GM08714 (cell line): Measurements from ENCODE around the gene EXOC4.
"Not testable (repeated sequence)": the region's sequence is repeated elsewhere in the genome, so short reads cannot be mapped to it uniquely, and the experiment has no call there.

Experiments
- H3K4me3 ChIP-seq: fragments of 200-500 bp; sonication (Bioruptor generic); 2 replicates; pipeline ENCODE4 v1.5.1; 2014; ENCODE audit warnings: mild to moderate bottlenecking, low read length, inconsistent platforms
- ZNF274 ChIP-seq: IDR thresholded peaks from 2 replicates; pipeline ENCODE4 v1.6.1; 2012; ENCODE audit warnings: mild to moderate bottlenecking, low read depth, low read length

Gene EXOC4

DNA sequence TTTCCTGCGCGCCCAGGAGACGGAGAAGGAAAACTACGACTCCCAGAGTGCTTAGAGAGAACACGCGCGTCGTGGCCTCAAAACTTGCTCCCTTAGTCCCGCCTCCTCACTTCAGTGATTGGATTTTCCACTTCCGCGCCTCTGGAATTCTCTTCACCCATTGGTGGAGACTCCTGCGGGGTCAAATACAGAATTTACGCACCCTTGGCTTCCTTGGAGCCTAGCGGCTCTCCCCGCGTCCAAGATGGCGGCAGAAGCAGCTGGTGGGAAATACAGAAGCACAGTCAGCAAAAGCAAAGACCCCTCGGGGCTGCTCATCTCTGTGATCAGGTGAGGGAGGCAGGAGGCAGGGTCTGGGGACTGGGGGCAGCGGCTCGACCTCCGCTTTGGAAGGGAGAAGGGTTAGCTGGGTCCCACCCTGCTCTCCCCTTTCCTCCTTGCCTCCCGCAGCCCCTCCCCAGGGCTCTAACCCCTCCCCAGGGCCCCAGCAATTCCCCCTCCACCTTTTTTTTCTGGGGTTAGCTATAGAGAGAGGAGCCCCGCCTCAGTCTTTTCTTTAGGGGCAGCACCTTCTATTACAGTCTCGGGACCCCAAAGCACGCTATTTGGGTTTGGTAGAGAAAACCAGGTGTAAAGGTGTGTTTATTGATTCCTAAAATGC is at the start of gene EXOC4:
Gene EXOC4 (plus strand): TSS at position 221 of the 661 bp plus-strand sequence.
- peak within 1 kb of the TSS; percentile 96 for H3K4me3 ChIP-seq
- no peak for TF ChIP-seq ZNF274

DNA sequence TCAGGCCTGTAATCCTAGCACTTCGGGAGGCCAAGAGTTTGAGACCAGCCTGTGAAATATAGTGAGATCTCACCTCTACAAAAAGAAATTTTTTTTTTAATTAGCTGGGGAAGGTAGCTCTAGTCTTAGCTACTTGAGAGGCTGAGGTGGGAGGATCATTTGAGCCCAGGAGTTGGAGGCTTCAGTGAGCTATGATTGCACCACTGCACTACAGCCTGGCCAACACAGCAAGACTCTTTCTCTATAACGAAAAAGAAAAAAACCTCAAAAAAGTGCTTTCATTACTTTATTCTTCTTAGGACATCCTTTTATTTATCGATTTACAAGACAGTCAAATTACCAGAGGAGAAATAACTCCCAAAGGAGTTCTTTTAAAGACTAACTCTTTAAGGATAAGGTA is 49.4 kb upstream of the EXOC4 start:
- H3K4me3 ChIP-seq = no peak overlapping the region
- TF ChIP-seq ZNF274 = no peak

DNA sequence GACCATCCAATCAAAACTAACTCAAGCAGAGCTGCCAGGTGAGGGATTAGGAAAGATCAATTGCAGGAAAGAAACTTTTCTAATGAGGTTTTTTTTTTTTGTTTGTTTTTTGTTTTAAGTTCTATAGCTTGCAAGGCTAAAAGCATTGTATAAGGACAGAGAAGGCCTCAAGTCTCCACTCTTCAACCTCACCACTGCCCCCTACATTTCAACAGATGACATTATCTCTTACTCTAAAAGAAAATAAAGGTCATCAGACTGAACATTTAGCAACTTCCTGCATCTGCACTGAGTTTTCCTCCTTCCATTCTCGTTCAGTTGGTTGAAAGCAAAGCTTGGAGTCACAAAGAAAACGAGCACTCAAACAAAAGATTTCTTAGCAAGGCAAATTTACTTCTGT is 45.2 kb upstream of the EXOC4 start:
- no peak for TF ChIP-seq ZNF274
- H3K4me3 ChIP-seq = no peak overlapping the region

DNA sequence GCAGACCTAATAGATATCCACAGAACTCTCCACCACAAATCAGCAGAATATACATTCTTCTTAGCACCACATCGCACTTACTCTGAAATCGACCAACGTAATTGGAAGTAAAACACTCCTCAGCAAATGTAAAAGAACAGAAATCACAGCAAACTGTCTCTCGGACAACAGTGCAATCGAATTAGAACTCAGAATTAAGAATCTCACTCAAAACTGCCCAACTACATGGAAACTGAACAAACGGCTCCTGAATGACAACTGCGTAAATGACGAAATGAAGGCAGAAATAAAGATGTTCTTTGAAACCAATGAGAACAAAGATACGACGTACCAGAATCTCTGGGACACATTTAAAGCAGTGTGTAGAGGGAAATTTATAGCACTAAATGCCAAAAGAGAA is 42.1 kb upstream of the EXOC4 start:
- not testable (repeated sequence) for H3K4me3 ChIP-seq

DNA sequence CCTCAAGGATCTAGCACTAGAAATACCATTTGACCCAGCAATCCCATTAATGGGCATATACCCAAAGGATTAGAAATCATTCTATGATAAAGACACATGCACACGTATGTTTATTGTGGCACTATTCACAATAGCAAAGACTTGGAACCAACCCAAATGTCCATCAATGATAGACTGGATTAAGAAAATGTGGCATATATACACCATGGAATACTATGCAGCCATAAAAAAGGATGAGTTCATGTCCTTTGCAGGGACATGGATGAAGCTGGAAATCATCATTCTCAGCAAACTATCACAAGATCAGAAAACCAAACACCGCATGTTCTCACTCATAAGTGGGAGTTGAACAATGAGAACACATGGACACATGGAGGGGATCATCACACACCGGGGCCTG is 39.1 kb upstream of the EXOC4 start:
- not testable (repeated sequence) for H3K4me3 ChIP-seq

DNA sequence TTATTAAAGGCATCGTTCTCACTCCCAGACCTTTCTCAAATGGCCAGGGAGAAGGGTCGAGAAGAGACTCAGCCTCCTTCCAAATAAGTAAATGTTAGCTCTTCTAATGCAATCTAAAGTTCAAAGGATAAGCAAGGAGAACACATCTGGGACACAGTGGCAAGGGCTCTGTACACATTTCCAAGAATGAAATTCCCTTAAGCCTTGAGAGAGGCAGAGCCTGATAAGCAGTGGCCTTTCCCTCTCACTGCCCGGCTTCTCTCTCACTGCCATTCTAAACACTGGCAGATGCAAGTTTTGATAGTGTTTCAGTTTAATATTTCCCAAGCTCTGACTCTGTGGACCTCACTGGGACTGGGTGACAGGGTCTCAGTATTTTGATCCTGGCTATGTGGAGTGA is 35.1 kb upstream of the EXOC4 start:
- H3K4me3 ChIP-seq = no peak overlapping the region
- TF ChIP-seq ZNF274 = no peak

DNA sequence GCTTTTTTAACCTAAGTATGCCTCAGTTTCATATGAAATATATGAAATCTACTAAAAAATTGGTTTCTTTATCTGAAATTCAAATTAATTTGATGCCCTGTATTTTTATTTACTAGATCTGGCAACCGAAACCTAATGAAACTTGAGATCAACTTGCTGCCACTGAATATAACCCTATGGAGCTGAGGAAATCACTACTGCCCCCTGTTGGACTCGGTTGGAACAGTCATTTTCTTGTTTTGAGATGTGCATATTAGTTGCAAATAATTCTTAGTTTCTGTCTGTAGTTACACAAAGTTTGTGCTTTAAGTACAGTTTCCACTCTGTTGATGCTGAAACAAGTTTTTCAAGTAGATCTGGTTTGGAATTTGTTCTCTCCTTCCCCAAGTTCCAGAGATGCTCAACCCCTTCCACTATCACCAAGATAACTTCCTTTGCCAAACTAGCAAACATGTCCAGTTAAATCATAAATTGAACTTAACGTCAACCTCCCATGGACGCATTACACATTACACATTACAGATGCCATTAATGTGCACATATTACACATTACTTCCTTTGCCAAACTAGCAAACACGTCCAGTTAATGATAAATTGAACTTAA is 22.2 kb upstream of the EXOC4 start:
- no peak for TF ChIP-seq ZNF274
- no peak overlapping the region for H3K4me3 ChIP-seq

DNA sequence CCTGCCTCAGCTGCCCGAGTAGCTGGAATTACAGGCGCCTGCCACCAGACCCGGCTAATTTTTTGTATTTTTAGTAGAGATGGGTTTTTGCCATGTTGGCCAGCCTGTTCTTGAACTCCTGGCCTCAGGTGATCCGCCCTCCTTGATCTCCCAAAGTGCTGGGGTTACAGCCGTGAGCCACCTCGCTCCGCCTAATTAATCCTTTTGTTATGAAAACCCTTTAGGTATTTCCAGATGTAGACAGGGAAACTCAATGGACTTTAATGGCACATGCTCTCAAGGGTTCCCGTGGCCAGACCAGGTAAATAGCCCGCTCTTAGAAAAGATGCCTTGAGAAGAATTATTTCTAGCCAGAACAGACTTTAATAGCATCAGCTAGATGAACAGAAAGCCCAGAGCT is 19.7 kb upstream of the EXOC4 start:
- H3K4me3 ChIP-seq = no peak overlapping the region
- no peak for TF ChIP-seq ZNF274

DNA sequence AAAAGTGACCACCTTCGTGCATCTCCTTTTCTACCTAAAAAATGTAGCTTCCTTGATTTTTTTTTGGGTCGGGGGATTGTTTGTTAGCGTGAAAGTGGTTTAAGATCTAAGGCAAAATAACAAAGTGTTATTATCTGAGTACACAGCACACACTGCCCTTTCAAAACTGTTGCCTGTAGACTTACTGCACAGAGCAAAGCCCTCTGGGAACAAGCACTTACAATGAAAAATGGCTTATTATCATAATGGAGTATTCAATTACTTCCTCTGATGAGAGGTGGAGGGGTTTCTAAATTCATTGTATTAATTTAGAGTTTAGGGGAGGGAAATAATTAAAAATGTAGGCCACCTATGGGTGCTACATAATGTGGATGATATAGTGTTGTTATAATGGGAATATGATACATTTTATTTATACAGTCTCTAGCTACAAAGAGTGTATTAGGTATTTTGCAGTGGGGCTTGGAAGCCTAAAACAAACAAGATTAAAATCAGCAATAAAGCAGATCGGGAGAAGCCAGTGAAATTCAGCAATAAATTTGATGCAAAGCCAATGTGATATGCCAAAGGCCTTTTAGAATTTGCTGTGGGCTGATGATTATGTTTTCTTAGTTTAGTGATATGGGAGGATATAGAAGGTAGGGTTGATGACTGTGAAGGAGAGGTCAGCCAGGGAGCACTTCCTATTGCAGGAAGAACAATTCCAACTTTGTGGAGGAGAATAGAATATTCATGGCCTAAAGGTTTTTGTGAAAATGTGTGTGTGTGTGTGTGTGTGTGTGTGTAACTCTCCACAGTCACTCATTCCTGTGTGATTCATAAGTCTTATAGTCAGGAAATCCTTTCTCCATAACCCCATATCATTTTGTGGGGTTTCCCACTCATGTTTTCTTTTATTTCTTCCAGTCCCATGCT is 17.7 kb upstream of the EXOC4 start:
- H3K4me3 ChIP-seq = no peak overlapping the region
- TF ChIP-seq ZNF274 = no peak

DNA sequence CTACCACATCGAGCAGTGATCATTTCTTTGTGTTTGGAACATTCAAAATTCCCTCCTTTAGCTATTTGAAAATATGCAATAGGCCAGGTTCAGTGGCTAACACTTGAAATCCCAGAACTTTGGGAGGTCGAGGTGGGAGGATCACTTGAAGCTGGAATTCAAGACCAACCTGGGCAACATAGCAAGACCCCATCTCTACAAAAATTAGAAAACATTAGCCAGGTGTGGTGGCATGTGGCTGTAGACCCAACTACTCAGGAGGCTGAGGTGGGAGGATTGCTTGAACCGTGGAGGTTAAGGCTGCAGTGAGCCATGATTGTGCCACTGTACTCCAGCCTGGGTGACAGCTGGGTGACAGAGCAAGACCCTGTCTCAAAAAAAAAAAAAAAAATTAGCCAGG is 15.3 kb upstream of the EXOC4 start:
- no peak overlapping the region for H3K4me3 ChIP-seq
- no peak for TF ChIP-seq ZNF274

DNA sequence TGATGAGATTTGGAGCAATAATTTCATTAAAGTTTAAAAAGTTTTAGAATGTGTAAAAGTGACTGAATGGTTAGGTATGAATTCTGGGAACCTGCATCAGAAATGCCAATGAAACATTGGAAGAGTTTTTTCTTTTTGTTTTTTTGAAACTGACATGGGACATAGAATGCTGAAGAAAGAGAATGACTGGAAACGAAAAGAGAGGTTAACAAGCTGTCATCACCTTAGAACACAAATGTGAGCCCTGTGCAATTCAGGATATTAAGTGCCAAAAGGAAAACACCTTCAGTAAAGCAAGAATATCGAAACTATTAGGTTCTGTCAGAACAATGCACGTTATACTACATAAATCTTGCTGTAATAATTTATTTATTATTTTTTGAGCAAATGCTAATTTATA is 12.6 kb upstream of the EXOC4 start:
- H3K4me3 ChIP-seq = no peak overlapping the region
- no peak for TF ChIP-seq ZNF274

DNA sequence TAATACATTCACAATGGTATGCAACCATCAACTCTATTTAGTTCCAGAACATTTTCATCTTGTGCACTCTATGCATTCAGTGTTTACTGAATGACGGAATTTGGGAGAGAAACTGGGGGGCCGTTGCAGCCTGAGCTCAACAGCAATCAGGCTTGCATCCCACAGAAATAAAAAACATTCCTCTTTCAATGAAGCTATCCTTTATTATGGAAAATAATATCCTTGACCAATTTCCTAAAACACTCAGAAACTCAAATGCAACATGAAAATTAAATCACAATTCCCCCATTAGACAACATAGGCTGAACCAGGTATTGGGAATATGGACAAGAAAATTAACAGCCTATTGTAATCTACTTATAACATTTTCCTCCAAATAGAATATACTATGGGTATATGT is 6.3 kb upstream of the EXOC4 start:
- no peak for TF ChIP-seq ZNF274
- no peak overlapping the region for H3K4me3 ChIP-seq

DNA sequence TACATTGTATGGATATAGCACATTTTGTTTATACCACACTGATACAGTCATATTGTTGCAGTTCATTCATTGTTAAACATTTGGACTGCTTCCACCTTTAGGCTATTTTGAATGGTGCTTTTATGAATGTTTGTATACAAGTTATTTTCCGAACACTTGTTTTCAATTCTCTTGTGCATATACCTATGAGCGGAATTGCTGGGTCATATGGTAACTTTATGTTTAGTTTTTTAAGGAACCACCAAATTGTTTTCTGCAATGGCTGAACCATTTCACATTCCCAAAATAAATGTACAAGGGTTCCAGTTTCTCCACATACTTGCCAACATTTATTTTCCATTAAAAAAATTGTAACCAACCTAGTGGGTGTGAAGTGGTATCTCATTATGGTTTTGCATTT is 4.0 kb upstream of the EXOC4 start:
- H3K4me3 ChIP-seq = no peak overlapping the region
- TF ChIP-seq ZNF274 = no peak

DNA sequence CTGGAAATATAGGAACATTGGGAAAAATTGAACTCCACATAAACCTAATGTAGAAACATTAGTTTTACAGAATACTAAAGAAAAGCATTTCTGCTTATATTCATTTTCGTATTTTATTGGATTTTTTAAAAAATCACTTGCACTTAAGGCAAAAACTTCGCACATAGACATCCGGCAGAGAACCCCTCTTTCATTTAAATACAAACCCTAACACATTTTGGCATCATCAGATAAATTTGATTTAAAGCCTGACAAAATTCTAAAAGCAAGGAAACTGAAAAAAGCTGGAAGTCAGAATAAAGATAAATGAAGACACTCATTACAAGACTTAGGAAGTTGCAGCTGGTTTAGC is 396 bp upstream of the EXOC4 start:
- no peak overlapping the region for H3K4me3 ChIP-seq
- no peak for TF ChIP-seq ZNF274

DNA sequence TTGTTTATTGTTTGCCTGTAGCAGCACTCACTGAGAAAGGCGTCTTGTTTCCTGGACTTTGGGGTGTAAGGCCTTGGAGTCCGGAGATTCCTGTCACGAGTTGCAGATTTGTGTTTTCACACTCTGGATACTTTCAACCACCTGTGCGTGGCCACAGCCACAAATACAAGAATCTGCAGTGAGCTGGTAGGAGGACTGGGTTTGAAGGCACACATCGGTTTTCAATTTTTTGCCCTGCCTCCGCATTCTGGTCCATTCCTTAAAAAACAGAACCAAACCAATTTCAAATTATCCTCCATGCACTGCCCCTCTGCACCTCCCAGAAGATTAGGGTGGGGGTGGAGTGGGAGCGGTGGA is 619 bp downstream of the EXOC4 start:
- TF ChIP-seq ZNF274 = no peak

More for the DNA sequence above, 619 bp downstream of the EXOC4 start:
- peak overlapping the region; percentile 96 for H3K4me3 ChIP-seq
